SK-N-MC (cell line): Measurements from ENCODE around the gene MPP4.

Experiments used
- DNase-seq: peaks from one replicate; pipeline ENCODE4 v3.0.0-alpha.2; 2011; ENCODE audit warnings: low read depth, low spot score
- H3K27ac ChIP-seq: fragments of 200-600 bp; sonication (generic); 2 replicates; pipeline ENCODE4 v1.5.1; 2016; ENCODE audit warnings: mixed run types
- H3K36me3 ChIP-seq: fragments of 200-600 bp; sonication (generic); 2 replicates; pipeline ENCODE4 v1.6.1; 2017; ENCODE audit warnings: antibody characterized with exemption, low read length, mixed read lengths; ENCODE audit not compliant: insufficient read depth
- H3K4me3 ChIP-seq: fragments of 200-600 bp; sonication (generic); 2 replicates; pipeline ENCODE4 v1.5.1; 2016
- H3K9ac ChIP-seq: fragments of 200-600 bp; sonication (generic); 2 replicates; pipeline ENCODE4 v1.8.0; 2017; ENCODE audit warnings: mixed run types, mixed read lengths; ENCODE audit not compliant: insufficient read length
- H3K9me3 ChIP-seq: fragments of 200-600 bp; sonication (generic); 2 replicates; pipeline ENCODE4 v1.6.1; 2017; ENCODE audit warnings: low read depth, mild to moderate bottlenecking, antibody characterized with exemption, low read length, moderate library complexity, mixed read lengths
- EZH2 ChIP-seq: fragments of 200-600 bp; sonication (generic); IDR thresholded peaks from one replicate; pipeline ENCODE4 v1.6.1; 2017; ENCODE audit warnings: antibody characterized with exemption
- FOXP2 ChIP-seq: optimal IDR thresholded peaks from 2 replicates; pipeline ENCODE3; 2011; ENCODE audit warnings: mild to moderate bottlenecking, moderate library complexity; ENCODE audit not compliant: insufficient read depth; ENCODE audit errors: extremely low read length, control extremely low read depth
- POLR2AphosphoS5 ChIP-seq: IDR thresholded peaks from 2 replicates; pipeline ENCODE4 v1.6.1; 2012; ENCODE audit warnings: mild to moderate bottlenecking, low read depth, low read length, borderline replicate concordance

The MPP4 gene

DNA sequence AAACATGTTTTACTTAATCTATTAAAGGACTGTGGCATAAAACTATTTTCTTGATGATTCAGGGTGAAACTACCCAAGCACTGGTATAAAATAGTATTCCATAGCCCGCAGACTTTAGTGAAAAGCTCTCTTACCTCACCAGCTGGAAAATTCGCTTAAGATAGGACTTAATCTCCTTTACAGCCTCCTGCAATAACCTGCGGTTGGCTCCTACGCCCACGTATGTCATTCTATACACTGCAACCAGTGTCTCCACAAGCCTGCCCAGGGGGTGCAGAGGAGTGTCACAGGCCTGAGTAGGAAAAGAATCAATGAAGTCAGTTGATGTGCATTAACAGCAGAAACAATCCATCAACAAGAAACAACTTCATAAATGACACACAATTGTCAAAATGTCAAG lies 11.3 kb upstream of the MPP4 start:
- H3K4me3 ChIP-seq: no peak overlapping the region
- no peak for TF ChIP-seq EZH2
- TF ChIP-seq POLR2AphosphoS5: no peak
- no peak for TF ChIP-seq FOXP2
- peaks cover 45% of the 10 kb centered on the region for H3K36me3 ChIP-seq
- H3K9ac ChIP-seq: no peak overlapping the region
- H3K9me3 ChIP-seq: no peaks in the 10 kb centered on the region
- peak overlapping the region; percentile 96 for H3K27ac ChIP-seq
- no peak for DNase-seq

DNA sequence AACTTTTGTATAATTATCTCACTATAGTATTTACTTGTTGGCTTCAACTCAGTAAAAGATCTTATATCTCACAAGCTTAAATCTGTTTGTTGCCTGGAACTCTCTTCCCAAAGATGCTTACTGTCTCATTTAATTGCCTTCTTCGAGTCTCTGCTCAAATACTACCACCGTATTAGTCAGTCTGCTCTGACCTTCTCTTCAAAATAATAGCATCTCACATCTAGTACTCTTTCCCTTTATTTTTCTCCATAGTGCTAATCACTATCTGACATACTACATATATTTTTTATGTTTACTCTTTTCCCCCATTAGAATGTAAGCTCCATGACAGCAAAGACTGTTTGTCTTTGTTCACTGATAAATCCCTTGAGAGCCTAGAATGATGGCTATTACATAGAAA lies 10.6 kb upstream of the MPP4 start:
- Histone ChIP-seq H3K27ac (peak overlapping the region; percentile 96; the same call in 1 of the 2 replicates), H3K4me3 (no peak overlapping the region; the same call in 1 of the 2 replicates), H3K9me3 (no peaks in the 10 kb centered on the region), H3K36me3 (peaks cover 45% of the 10 kb centered on the region), H3K9ac (peak overlapping the region; percentile 43)
- TF ChIP-seq EZH2 (no peak), POLR2AphosphoS5 (no peak), FOXP2 (no peak)
- no peak for DNase-seq

GRCh38 chr2:201707753-201708152 lies 9.3 kb upstream of the MPP4 start:
- no peak for DNase-seq
- peaks cover 46% of the 10 kb centered on the region for H3K36me3 ChIP-seq

DNA sequence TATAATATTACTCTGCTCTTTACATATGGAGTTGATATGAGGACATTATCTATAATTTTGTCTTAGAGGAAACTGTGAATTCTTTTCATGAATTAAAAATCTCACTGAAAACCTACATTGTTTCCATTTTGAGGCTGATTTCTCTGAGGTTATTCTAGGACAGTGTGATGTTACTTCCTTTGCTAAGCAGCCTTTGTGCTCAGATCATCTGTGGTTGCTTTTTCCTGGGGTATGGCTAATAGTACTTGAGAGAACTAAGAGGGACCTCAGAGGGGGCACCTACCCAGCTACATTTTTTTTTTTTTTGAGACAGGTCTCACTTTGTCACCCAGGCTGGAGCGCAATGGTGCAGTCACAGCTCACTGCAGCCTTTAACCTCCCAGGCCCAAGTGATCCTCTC lies 8.7 kb upstream of the MPP4 start:
- Histone ChIP-seq H3K27ac (peak overlapping the region; percentile 96), H3K4me3 (peak overlapping the region; percentile 54), H3K9me3 (no peaks in the 10 kb centered on the region), H3K36me3 (peaks cover 51% of the 10 kb centered on the region), H3K9ac (peak overlapping the region; percentile 38)
- TF ChIP-seq EZH2 (no peak), POLR2AphosphoS5 (no peak), FOXP2 (no peak)
- no peak for DNase-seq

More at GRCh38 chr2:201707753-201708152, 9.3 kb upstream of the MPP4 start:
- Histone ChIP-seq H3K9ac (no peak overlapping the region), H3K27ac (peak overlapping the region; percentile 96), H3K9me3 (no peaks in the 10 kb centered on the region), H3K4me3 (peak overlapping the region; percentile 54; the same call in 1 of the 2 replicates)
- TF ChIP-seq EZH2 (no peak), FOXP2 (no peak), POLR2AphosphoS5 (no peak)

DNA sequence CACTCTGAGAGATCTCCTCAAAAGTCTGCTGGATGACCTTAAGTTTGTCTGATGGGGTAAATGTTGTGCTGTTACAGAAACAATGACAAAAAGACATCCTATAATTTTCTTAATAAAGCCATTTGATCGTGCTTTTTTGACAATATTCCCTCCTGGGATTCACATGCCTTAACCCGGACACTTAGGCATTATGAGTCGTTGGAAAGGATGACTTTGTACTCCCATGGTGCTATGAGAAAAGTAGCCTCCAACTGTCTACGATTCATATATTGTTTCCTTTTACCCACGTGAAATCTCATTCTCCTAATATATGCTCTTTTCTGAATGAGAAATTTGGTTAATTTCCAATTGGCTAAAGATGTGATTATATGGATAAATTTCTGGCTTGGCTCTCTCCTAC lies 6.1 kb upstream of the MPP4 start:
- Histone ChIP-seq H3K27ac (no peak overlapping the region), H3K4me3 (no peak overlapping the region), H3K36me3 (peaks cover 49% of the 10 kb centered on the region), H3K9ac (no peak overlapping the region), H3K9me3 (no peaks in the 10 kb centered on the region)
- DNase-seq: no peak
- TF ChIP-seq EZH2 (no peak), POLR2AphosphoS5 (no peak), FOXP2 (no peak)

DNA sequence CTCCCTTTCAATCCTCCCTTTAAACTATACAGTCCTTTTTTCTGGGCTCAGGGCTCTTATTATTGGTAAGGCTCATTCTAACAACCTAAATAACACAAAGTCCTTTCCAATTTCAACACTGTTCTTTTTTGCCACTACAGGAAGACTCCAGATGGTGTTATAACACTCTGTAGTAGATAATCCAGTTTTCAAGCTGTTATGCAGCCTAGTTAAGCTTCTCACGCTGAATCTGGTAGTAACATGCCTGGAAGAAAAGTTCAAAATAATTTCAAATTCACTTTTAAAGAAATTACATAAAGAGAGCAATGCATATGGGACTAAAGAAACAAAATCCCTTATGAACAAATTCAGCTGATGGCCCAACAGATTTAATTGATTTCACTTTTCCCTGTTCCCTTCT lies 3.2 kb upstream of the MPP4 start:
- no peak for DNase-seq
- peaks cover 41% of the 10 kb centered on the region for H3K36me3 ChIP-seq
- no peak overlapping the region for H3K4me3 ChIP-seq
- H3K9me3 ChIP-seq: no peaks in the 10 kb centered on the region
- peak overlapping the region; percentile 4; the same call in 1 of the 2 replicates for H3K27ac ChIP-seq
- TF ChIP-seq EZH2 (no peak), POLR2AphosphoS5 (no peak), FOXP2 (no peak)
- H3K9ac ChIP-seq: no peak overlapping the region

DNA sequence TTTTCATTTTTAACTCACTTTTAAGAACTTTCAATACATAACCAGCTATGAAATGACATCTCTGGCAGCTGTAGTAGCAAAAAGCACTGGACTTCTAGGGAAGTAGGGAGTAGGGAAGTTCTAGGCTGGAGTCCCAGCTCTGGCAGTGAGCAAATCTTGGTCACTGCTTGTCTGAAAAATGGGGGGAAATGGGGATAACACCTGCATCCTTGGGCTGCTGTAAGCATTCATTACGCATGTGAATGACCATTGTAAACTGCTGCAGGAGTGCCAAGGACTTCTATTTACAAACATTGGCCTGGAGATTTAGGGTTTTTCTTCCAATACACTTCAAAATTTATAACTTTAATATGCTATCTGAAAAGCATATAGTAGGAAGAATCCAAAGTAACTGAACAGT lies 972 bp upstream of the MPP4 start:
- Histone ChIP-seq H3K9me3 (no peaks in the 10 kb centered on the region), H3K4me3 (no peak overlapping the region), H3K27ac (peak overlapping the region; percentile 63; the same call in 1 of the 2 replicates), H3K9ac (no peak overlapping the region), H3K36me3 (peaks cover 33% of the 10 kb centered on the region)
- TF ChIP-seq POLR2AphosphoS5 (no peak), FOXP2 (no peak), EZH2 (no peak)
- no peak for DNase-seq

GRCh38 chr2:201697899-201698298 lies 545 bp downstream of the MPP4 start:
- no peak for DNase-seq
- Histone ChIP-seq H3K4me3 (peak overlapping the region; percentile 20; the same call in 1 of the 2 replicates), H3K27ac (peak overlapping the region; percentile 63; the same call in 1 of the 2 replicates), H3K36me3 (peaks cover 20% of the 10 kb centered on the region), H3K9me3 (no peaks in the 10 kb centered on the region), H3K9ac (no peak overlapping the region)
- TF ChIP-seq EZH2 (no peak), POLR2AphosphoS5 (no peak), FOXP2 (no peak)

- no peak overlapping the region for H3K27ac ChIP-seq
- no peak overlapping the region for H3K9ac ChIP-seq
- peaks cover 7% of the 10 kb centered on the region; the same call in 1 of the 2 replicates for H3K36me3 ChIP-seq
- TF ChIP-seq FOXP2 (no peak), EZH2 (no peak), POLR2AphosphoS5 (no peak)
- no peaks in the 10 kb centered on the region for H3K9me3 ChIP-seq
- no peak overlapping the region for H3K4me3 ChIP-seq
- no peak for DNase-seq
These were observed 2.2 kb downstream of the MPP4 start for GRCh38 chr2:201696151-201696659.
